Stimulated activated CD4-positive, alpha-beta T cell treated with anti-CD3 and anti-CD28 coated beads, Interleukin-1b, Interleukin-23, amount 100 ng/mL, for 4 hours (primary cell): ENCODE results near the gene RAD9B.
"Not testable (repeated sequence)": the region's sequence is repeated elsewhere in the genome, so short reads cannot be mapped to it uniquely, and the experiment has no call there.

Experiments used
- DNase-seq, 2 donors: peaks; one replicate each; pipeline ENCODE4 v3.0.0-alpha.2; 2020; ENCODE audit warnings: low read depth in 2 of 2

RAD9B gene

GRCh38 chr12:110501752-110502738 is at the start of gene RAD9B, which contains the start of gene VPS29:
Gene RAD9B (plus strand): TSS chr12:110502331. CDS start chr12:110502338, 7 bp downstream.
Gene VPS29 (minus strand): TSS chr12:110502111. CDS start chr12:110502051, 60 bp downstream.
- peak; percentile 93 to 97 for DNase-seq

GRCh38 chr12:110453569-110454296 is 48.4 kb upstream of the RAD9B start:
- no peak for DNase-seq

GRCh38 chr12:110458756-110459155 is 43.4 kb upstream of the RAD9B start:
- no peak for DNase-seq

- not testable (repeated sequence) for DNase-seq
Observed at GRCh38 chr12:110461189-110461588, 40.9 kb upstream of the RAD9B start.

- no peak for DNase-seq
Observed at GRCh38 chr12:110465024-110465423, 37.1 kb upstream of the RAD9B start.

- not testable (repeated sequence) for DNase-seq
Observed at GRCh38 chr12:110465765-110466164, 36.4 kb upstream of the RAD9B start.

GRCh38 chr12:110466791-110467190 is 35.3 kb upstream of the RAD9B start:
- no peak for DNase-seq

- no peak for DNase-seq
Observed at GRCh38 chr12:110467847-110468213, 34.3 kb upstream of the RAD9B start.

- peak; percentile 83 to 91 for DNase-seq
Observed at GRCh38 chr12:110468214-110469048, 33.7 kb upstream of the RAD9B start, which contains the start of the genes FAM216A and GPN3. Gene FAM216A (plus strand): TSS chr12:110468845. CDS start chr12:110468876, 31 bp downstream. Gene GPN3 (minus strand): TSS chr12:110468257. CDS start chr12:110468203, 54 bp downstream.

- DNase-seq, result no peak
Observed at GRCh38 chr12:110475426-110475825, 26.7 kb upstream of the RAD9B start.

- DNase-seq, result no peak
Observed at GRCh38 chr12:110498984-110499706, 3.0 kb upstream of the RAD9B start.

- no peak for DNase-seq
Observed at GRCh38 chr12:110501399-110501751, 756 bp upstream of the RAD9B start.

GRCh38 chr12:110503432-110503831 is 1.3 kb downstream of the RAD9B start:
- no peak for DNase-seq

GRCh38 chr12:110505332-110505731 is 3.2 kb downstream of the RAD9B start:
- DNase-seq, result no peak

GRCh38 chr12:110508071-110508586 is 6.0 kb downstream of the RAD9B start:
- DNase-seq, result no peak

- DNase-seq, result no peak
Observed at GRCh38 chr12:110513842-110514241, 11.7 kb downstream of the RAD9B start.

GRCh38 chr12:110514363-110514762 is 12.2 kb downstream of the RAD9B start:
- no peak for DNase-seq

GRCh38 chr12:110516995-110517394 is 14.9 kb downstream of the RAD9B start:
- no peak for DNase-seq

- DNase-seq, result not testable (repeated sequence)
Observed at GRCh38 chr12:110518014-110518413, 15.9 kb downstream of the RAD9B start.

GRCh38 chr12:110520876-110521712 is 19.0 kb downstream of the RAD9B start:
- DNase-seq, result not testable (repeated sequence)
